MM.1S (cell line): Measurements from ENCODE around the gene C19orf25.

ENCODE experiments used
- EZH2 ChIP-seq: fragments of 300-600 bp; sonication (generic); optimal IDR thresholded peaks from 2 replicates; pipeline ENCODE3; 2017; ENCODE audit warnings: low read depth, mild to moderate bottlenecking, antibody characterized with exemption, low read length, mixed read lengths
- EZH2phosphoT487 ChIP-seq: fragments of 300-600 bp; sonication (generic); IDR thresholded peaks from 2 replicates; pipeline ENCODE4 v1.6.1; 2018; ENCODE audit warnings: antibody characterized with exemption, low read length
- TF ChIP-seq, protein P1 (sequence below): fragments of 300-600 bp; sonication (generic); IDR thresholded peaks from 2 replicates; pipeline ENCODE4 v1.5.1; 2016; ENCODE audit warnings: antibody characterized with exemption, low read length, mixed read lengths

DNA sequence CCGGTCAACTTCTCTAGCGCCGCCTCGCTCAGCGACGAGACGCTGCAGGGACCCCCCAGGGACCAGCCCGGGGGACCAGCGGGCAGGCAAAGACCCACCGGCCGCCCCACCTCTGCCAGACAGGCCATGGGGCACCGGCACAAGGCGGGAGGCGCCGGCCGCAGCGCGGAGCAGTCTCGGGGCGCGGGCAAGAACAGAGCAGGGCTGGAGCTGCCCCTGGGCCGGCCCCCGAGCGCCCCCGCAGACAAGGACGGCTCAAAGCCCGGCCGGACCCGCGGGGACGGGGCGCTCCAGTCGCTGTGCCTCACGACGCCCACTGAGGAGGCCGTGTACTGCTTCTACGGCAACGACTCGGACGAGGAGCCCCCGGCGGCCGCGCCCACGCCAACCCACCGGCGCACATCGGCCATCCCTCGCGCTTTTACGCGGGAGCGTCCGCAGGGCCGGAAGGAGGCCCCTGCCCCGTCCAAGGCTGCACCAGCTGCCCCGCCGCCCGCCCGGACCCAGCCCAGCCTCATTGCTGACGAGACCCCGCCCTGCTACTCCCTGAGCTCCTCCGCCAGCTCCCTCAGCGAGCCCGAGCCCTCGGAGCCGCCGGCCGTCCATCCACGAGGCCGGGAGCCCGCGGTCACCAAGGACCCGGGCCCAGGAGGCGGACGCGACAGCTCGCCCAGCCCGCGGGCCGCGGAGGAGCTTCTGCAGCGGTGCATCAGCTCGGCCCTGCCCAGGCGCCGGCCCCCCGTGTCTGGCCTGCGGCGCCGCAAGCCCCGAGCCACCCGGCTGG, 11.3 kb downstream of the C19orf25 start:
- TF ChIP-seq, protein P1, sequence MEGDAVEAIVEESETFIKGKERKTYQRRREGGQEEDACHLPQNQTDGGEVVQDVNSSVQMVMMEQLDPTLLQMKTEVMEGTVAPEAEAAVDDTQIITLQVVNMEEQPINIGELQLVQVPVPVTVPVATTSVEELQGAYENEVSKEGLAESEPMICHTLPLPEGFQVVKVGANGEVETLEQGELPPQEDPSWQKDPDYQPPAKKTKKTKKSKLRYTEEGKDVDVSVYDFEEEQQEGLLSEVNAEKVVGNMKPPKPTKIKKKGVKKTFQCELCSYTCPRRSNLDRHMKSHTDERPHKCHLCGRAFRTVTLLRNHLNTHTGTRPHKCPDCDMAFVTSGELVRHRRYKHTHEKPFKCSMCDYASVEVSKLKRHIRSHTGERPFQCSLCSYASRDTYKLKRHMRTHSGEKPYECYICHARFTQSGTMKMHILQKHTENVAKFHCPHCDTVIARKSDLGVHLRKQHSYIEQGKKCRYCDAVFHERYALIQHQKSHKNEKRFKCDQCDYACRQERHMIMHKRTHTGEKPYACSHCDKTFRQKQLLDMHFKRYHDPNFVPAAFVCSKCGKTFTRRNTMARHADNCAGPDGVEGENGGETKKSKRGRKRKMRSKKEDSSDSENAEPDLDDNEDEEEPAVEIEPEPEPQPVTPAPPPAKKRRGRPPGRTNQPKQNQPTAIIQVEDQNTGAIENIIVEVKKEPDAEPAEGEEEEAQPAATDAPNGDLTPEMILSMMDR = no peak
- TF ChIP-seq EZH2 (no peak), EZH2phosphoT487 (no peak)
